ENCODE results near the gene PSPH.

GRCh38 chr7:56048245-56048644 lies 3.0 kb downstream of the PSPH start:
- TF ChIP-seq CTCF (IDR thresholded peaks at IDR 0.05; ENCODE audit: low read depth, low read length) (no peak), POLR2A (IDR thresholded peaks at IDR 0.05; ENCODE audit: extremely low read depth, insufficient read length) (no peak)
